GM19043 (cell line): Measurements from ENCODE around the gene TMEM260.
"Not testable (repeated sequence)": the region's sequence is repeated elsewhere in the genome, so short reads cannot be mapped to it uniquely, and the experiment has no call there.

Source experiments
- ATAC-seq: cut with Tn5 transposase; IDR thresholded peaks from one replicate; pipeline ENCODE4 v1.9.1; 2021; ENCODE audit warnings: low read depth; ENCODE audit not compliant: unreplicated experiment

The TMEM260 gene

GRCh38 chr14:56666294-56666693 lies 86.7 kb downstream of the TMEM260 start:
- no peak for ATAC-seq

DNA sequence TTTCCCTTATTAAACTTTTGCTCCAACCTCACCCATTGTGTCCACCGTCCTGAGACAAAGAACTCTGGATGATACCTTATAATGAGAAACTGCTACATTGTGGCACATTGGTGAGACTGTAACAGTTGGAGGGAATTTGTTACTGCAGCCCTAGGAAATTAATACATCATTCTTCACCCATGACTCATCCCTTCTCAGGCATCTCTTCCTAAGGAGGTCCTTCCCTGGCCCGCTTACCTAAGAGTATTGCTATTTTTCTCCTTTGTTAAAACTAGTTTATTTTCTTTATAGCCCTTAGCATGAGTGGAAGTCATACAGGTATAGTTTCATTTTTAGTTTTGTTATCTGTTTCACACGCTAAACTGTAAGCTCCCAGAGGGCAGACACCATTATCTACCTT lies 87.1 kb downstream of the TMEM260 start:
- ATAC-seq = no peak

DNA sequence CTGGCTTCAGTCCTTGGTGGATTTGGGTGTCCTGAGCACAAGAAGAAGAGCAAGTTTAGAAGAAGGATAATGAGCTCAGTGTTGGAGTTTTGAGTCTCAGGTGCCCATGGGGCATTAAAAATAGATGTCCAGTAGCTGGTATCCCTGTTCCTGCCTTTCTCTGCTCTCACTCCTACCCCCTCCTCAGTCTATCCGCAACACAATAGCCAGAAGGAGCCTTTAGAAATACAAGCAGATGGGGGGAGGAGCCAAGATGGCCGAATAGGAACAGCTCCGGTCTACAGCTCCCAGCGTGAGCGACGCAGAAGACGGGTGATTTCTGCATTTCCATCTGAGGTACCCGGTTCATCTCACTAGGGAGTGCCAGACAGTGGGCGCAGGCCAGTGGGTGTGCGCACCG lies 87.7 kb downstream of the TMEM260 start:
- not testable (repeated sequence) for ATAC-seq

DNA sequence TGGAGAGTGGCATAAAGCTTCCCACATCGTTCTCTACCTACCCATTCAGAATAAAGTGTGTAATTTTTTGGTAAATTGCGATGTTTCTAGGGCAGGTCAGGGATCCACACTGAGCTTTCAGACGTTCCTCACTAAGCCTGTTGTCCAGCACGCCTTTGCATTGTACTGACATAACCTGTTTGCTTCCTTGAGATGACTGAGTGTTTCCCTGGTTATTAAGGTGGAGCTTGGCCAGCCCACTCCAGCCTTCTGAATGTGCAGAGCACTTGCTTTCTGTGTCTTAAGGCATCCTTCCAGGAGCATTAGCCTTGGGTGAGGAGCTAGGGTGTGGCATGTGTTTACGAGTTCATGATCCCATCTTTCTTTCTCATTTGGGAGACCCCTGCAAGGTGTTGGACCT lies 96.4 kb downstream of the TMEM260 start:
- ATAC-seq = no peak

DNA sequence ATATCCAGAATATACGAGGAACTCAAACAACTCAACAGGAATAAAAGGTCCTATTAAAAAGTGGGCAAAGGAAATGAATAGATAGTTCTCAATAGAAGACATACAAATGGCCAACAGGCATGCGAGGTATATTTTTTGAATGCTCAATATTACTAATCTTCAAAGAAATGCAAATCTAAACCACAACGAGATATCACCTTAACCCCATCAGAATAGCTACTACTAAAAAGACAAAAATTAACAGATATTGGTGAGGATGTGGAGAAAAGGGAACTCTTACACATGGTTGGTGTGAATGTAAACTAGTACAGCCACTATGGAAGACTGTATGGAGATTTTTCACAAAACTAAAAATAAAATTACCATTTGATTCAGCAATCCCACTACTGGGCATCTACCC lies 99.2 kb downstream of the TMEM260 start:
- ATAC-seq = no peak

DNA sequence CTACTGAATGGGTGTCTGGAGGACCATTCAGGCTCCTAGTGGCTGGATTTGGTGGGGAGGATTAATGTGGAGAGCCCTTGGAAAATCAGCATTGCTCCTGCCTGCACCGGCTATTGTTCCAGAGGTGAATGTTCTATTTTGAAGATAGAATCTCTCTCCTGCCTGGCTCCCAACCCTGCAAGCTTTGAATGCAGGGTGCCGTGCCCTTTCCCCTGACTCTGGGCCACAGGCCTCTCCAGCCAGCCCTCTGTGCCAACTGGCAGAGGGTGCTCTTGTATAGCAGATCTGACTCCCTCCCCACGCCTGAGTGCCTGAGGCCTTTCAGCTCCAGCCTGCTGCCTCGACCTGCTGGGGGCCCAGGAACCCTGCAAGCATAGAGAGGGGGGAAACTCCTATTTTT lies 106.8 kb downstream of the TMEM260 start:
- no peak for ATAC-seq

- ATAC-seq = no peak
Observed at GRCh38 chr14:56687123-56687522, 107.5 kb downstream of the TMEM260 start.

- ATAC-seq = no peak
Observed at GRCh38 chr14:56694609-56695008, 115.0 kb downstream of the TMEM260 start.

GRCh38 chr14:56695216-56695615 lies 115.6 kb downstream of the TMEM260 start:
- not testable (repeated sequence) for ATAC-seq
